B cell (primary cell): ENCODE results near the gene DCPS.

ENCODE experiments used
- EZH2 ChIP-seq: IDR thresholded peaks from 2 replicates; pipeline ENCODE4 v1.6.1; 2012; ENCODE audit warnings: borderline replicate concordance, low read depth, mild to moderate bottlenecking, moderate library complexity, low read length; ENCODE audit not compliant: insufficient read depth, poor library complexity, severe bottlenecking
- TF ChIP-seq, protein P1 (sequence below): fragments of 200-600 bp; IDR thresholded peaks from one replicate; pipeline ENCODE4 v1.8.0; 2022; ENCODE audit warnings: antibody characterized with exemption, mild to moderate bottlenecking

DNA sequence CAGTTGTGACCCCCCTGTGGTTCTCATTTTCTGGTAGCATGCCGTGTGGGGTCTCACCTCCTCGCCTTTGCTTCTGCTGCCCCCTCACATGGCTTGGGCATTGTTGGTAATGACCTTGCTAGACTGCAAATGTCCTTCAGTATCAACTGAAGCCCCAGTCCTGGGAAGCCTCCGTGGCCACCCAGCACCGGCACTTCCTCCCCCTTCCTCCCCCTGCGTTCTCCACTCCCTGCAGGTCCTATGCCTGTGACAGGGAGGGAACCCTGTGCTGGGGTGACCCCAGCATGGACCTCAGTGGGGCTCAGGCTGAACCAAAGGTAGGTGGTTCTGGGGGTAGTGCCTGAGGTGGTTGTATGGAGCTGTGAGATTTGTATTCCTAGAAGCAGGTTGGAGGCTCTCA lies 57.5 kb downstream of the DCPS start:
- TF ChIP-seq, protein P1, sequence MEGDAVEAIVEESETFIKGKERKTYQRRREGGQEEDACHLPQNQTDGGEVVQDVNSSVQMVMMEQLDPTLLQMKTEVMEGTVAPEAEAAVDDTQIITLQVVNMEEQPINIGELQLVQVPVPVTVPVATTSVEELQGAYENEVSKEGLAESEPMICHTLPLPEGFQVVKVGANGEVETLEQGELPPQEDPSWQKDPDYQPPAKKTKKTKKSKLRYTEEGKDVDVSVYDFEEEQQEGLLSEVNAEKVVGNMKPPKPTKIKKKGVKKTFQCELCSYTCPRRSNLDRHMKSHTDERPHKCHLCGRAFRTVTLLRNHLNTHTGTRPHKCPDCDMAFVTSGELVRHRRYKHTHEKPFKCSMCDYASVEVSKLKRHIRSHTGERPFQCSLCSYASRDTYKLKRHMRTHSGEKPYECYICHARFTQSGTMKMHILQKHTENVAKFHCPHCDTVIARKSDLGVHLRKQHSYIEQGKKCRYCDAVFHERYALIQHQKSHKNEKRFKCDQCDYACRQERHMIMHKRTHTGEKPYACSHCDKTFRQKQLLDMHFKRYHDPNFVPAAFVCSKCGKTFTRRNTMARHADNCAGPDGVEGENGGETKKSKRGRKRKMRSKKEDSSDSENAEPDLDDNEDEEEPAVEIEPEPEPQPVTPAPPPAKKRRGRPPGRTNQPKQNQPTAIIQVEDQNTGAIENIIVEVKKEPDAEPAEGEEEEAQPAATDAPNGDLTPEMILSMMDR, result no peak
- TF ChIP-seq EZH2, result no peak
